Left renal cortex interstitium (tissue), 4 donors: ENCODE results near the gene NINJ1. TPM values are rescaled to one million over a fixed set of nuclear protein-coding genes. Genes with fewer than 3 reads are reported as not detected.
A peak's percentile ranks its signal among the peaks of the same experiment; 100 is the strongest.
"Not testable (repeated sequence)": the region's sequence is repeated elsewhere in the genome, so short reads cannot be mapped to it uniquely, and the experiment has no call there.

ENCODE experiments used
- DNase-seq, 4 donors: peaks; one replicate each; pipeline ENCODE4 v3.0.0-alpha.2; 2013; ENCODE audit warnings: low read depth in 4 of 4, low spot score in 2 of 4, missing footprints in 1 of 4
- polyA plus RNA-seq, 4 donors: library from polyadenylated mRNA; unstranded; fragments of 120-200 nt; gene quantifications; one replicate each; pipeline ENCODE4 v1.2.1, GENCODE V29; 2013; ENCODE audit not compliant: insufficient read length in 4 of 4

Gene NINJ1
- polyA plus RNA-seq, 4 donors: 40.5 to 57.6 (median 50.8) TPM

- DNase-seq: no peak
Observed at GRCh38 chr9:93107825-93108161, 26.3 kb downstream of the NINJ1 start.

DNA sequence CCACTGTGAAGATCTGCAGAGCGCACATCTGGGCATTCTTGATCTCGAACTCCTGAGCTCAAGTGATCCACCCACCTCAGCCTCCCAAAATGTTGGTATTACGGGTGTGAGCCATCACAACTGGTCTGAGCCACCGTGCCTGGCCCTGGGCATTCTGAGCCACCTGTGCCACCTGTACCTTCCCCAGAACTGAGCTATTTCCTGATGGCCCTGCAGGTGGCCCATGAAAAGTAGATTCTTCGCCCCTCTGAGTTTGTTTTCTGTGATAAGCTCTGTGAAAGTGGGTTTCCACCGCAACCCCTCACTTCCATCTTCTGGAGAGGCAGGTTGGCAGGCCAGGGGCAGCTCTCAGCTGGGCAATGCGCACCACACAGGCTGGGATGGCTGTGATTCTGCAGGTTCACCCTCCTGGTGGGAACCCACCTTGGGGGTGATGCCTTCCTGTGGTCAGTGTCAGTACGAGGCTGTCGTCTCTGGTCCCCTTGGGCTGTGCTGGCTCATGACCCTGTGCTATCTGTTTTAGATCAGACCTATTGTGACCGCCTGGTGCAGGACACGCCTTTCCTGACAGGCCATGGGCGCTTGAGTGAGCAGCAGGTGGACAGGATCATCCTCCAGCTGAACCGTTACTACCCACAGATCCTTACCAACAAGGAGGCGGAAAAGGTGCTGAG, 26.8 kb downstream of the NINJ1 start:
- DNase-seq: no peak

DNA sequence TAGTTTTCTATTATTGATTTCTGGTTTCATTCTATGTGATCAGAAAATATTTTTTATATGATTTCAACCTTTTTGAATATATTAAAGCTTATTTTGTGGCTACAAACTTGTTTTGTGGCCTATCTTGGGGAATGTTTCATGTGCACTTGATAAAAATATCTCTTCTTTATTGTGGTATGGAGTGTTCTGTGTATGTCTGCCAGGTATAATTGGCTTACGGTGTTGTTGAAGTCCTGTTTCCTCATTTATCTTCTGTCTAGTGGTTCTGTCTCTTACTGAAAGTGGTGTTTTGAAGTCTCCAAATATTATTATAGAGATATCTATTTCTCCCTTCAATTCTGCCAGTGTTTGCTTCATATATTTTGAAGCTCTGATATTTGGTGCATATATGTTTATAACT, 28.4 kb downstream of the NINJ1 start:
- DNase-seq: no peak

GRCh38 chr9:93101086-93101485, 33.0 kb downstream of the NINJ1 start:
- not testable (repeated sequence) for DNase-seq

- no peak for DNase-seq
Observed at GRCh38 chr9:93100276-93100636, 33.8 kb downstream of the NINJ1 start.

GRCh38 chr9:93099551-93100275, 34.3 kb downstream of the NINJ1 start:
- DNase-seq: no peak

- no peak for DNase-seq
Observed at GRCh38 chr9:93098236-93098946, 35.7 kb downstream of the NINJ1 start.

- no peak for DNase-seq
Observed at GRCh38 chr9:93097511-93098201, 36.4 kb downstream of the NINJ1 start.

GRCh38 chr9:93096811-93097382, 37.2 kb downstream of the NINJ1 start:
- no peak for DNase-seq

DNA sequence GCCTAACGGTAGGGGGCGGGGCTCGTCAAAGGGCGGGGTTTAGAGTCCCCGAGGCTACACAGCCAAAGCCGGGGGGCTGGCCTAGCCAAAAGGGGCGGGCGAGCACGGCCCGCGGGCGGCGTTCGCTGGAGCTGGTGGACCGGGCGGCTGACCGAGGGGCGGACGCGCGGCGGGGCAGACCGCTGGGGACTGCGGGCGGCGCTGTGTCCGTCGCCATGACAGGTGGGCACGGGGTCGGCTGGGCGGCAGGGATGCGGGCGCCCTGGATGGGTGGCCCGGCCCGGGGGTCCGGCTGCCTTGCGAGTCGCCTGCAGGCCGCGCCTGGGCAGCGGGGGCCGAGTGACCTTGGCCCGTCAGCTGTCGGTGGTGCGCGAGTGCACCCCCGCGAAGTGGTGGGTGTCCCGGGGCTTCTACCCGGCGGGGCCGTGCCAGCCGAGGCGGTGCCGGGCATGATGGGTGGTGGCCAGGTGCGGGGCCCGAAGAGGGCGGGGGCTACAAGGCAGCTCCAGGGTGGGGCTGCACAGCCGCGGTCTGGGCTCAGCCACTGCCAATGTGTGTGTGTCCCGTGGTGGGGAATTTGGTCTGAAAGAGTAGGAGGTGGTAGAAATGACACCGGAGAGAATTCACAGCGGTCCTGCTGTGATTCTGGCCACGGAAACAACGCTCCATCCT, 37.8 kb downstream of the NINJ1 start, which contains the start of gene CARD19:
Gene CARD19, plus strand, starts transcription at position 87 of the 672 bp plus-strand sequence. Its CDS starts 129 bp downstream, at position 216.
- DNase-seq: no peak

DNA sequence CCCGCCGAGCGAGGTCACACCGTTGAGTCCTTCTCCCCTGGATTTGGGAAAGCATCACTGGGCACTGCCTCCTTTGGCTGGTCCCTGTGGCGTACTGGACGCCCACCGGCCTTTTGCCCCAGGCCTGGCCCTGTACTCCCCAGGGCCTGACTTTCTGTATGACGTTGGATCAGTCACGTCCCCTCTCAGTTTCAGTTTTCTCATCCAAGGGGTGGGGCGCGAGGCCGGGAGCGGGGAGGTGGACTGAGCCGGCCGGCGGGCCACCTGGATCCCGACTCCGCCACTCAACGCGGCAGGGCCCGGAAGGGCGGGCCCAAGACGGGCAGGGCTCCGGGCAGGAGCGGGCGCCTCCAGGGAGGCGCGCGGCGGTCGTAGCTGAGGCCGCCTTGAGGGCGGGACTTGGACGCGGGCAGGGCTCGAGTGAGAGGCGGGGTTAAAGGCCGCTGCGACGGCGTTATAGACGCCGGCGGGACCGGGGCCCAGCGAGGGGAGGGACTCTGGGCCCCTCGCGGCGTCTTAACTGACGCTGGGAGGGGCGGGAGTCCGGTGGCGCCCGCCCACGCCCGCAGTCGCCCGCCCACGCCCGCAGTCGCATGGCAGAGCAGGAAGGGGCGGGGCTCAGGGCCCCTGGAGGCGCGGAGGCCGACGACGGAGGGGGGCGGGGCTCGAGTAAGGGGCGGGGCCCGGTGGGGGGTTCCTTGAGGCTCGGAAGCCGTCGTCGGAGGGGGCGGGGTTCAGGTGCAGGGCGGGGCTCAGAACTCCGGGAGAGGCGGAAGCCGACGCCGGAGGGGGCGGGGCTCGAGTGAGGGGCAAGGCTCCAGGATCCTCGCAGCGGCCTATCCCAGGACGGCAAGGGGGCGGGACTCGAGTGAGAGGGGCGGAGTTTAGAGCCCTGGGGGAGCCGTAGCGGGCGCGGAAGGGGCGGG, 38.6 kb downstream of the NINJ1 start:
- peak; percentile 86 to 98 (median 97) for DNase-seq

DNA sequence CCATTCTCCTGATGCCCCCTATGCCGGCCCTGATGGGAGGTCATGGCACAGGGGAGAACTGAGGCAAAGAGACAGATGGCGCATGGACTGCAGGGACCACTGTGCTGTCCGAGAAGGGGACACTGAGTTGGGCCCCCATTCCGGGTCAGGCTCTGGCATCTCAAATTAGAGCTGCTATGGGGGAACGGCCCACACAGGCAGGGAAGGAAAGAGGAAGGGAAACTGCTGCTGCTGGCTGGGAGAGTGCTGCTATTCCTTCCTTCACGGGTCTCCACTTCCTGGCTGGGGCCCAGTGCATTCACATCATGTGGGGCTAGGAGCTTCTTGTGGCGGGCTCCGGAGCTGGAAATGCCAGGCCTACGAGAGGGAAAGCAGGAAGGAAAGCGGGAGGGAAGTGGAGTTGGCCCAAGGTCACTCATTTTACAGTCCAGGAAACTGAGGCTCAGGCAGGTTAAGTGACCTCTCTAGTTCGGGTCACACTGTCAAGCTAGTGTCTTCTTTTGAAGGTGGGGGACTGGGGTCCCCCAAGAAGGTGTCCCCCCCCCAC, 39.3 kb downstream of the NINJ1 start:
- DNase-seq: no peak

GRCh38 chr9:93093877-93094657, 40.0 kb downstream of the NINJ1 start:
- DNase-seq: no peak

DNA sequence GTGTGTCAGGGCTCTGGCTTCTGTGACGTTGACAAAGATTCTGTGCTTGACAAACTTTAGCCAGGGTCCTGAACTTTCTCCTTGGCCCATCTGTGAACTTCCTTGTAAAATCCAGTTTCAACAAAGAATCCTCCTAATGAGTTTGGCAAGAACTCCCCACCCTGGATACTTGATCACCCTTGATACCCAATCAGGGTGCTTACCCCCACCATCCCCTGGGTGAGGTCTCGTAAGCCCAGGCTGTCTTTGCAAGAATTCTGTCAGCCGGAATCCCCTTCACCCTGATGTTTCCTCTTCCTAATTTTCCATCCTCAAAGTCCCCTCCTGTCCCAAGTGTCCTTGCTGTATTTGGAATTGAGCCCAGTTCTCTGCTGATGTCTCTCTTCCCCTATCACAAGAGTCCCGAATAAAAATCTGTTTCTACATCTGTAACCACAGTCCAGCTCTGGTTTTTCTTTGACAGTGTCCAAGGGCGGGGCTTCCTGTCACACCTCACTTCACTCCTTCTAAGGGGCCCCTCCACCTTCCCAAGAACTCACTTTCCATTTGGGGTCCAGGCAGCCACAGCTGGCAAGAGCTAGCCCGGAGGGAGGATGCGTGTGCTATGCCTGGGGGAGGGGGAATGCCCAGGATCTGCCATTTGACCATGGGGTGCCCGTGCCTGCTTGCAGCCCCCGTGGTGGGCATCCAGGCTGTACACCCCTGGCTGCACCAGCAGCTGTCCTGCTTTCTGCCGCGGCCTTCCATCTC, 40.7 kb downstream of the NINJ1 start:
- peak in 1 of 4 donors; percentile 40 for DNase-seq

GRCh38 chr9:93092251-93092991, 41.6 kb downstream of the NINJ1 start:
- no peak for DNase-seq

- no peak for DNase-seq
Observed at GRCh38 chr9:93091453-93092081, 42.5 kb downstream of the NINJ1 start.
